Measurements from ENCODE around the gene TUBGCP4. TPM values are rescaled to one million over a fixed set of nuclear protein-coding genes. Genes with fewer than 3 reads are reported as not detected.

Gene TUBGCP4
- total and polyA plus RNA-seq, 9 of the 15 experiments (the other 6 are each of a cell fraction or from before 2014, with no cell fraction given) = 10.7 to 50.2 (median 29.6) TPM

DNA sequence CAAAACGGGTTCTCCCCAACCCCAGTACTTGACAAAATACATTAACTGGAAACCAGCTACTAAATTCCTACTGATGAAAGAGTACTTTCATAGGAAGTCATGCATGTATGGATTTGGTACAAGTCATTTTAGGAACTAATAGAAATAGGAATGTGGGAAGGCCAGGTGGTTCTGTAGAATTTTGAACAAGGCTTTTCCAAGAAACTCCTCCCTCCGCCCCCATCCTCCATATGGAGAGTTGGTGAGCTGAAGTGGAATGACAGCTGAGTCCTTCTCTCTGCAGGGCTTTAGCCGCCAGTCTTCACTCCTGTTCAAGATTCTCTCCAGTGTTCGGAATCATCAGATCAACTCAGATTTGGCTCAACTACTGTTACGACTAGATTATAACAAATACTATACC is 33.2 kb downstream of the TUBGCP4 start:
- no TSS peak for BruUV-seq (replicated peaks)
- Histone ChIP-seq H3K27me3 (ENCODE audit: control insufficient read depth in 2 of 2, insufficient read depth in 2 of 2, low read length in 2 of 2) (no peaks in the 10 kb centered on the region), H3K79me2 (ENCODE audit: control insufficient read depth, insufficient read depth, low read length) (no peaks in the 10 kb centered on the region), H3K4me1 (replicated peaks in 1 of 2; ENCODE audit: control insufficient read depth in 2 of 2, insufficient read depth in 2 of 2, low read length in 2 of 2) (peaks cover 0 to 4% of the 10 kb centered on the region in 2 experiments; a peak in 1 of 5 replicates), H2AFZ (ENCODE audit: low read depth, low read length) (no peak overlapping the region), H3K4me2 (ENCODE audit: insufficient read depth, low read length) (no peak overlapping the region), H3K4me3 (no peak overlapping the region), H3K9me3 (replicated peaks; ENCODE audit: control insufficient read depth, insufficient read depth, low read depth, low read length) (no peaks in the 10 kb centered on the region), H3K36me3 (ENCODE audit: control insufficient read depth, insufficient read depth, low read length) (peaks cover 98% of the 10 kb centered on the region), H4K20me1 (replicated peaks; ENCODE audit: control insufficient read depth, insufficient read depth, low read length) (no peaks in the 10 kb centered on the region), H3K27ac (ENCODE audit: extremely low read depth, low read depth, low read length) (no peak overlapping the region), H3K9ac (ENCODE audit: insufficient read depth in 1 of 2, low read depth in 2 of 2, low read length in 2 of 2) (no peak overlapping the region), H3K9me1 (ENCODE audit: control insufficient read depth, insufficient read depth, low read length) (no peaks in the 10 kb centered on the region)
- DNase-seq (ENCODE audit: extremely low read depth in 1 of 4, low spot score in 3 of 4) (no peak), FAIRE-seq (no peak), ATAC-seq (no peak)
- POLR2A ChIA-PET = interaction anchor here (0.9 to 2.2 kb wide), 2 partner anchors 11 to 1911 kb away, joined by 3 to 6 read pairs; no protein-coding TSS in a partner anchor
- CTCF ChIA-PET (ENCODE audit: low intra/inter-chr PET ratio) = no interaction called here
- intact Hi-C loops (cut with micrococcal nuclease) = no loop called here
- in situ Hi-C loops (cut with MboI) = no loop called here
- WGBS (ENCODE audit: insufficient coverage, low coverage, missing lambda C conversion rate) = 75% methylated on average over 5 of the region's 5 CpGs
- no peak for TF ChIP-seq HMBOX1 (IDR thresholded peaks at IDR 0.05)
- TF ChIP-seq ZNF586 (CRISPR knock-in tag; conservative IDR thresholded peaks at IDR 0.05) = no peak
- TF ChIP-seq FOXM1 (IDR thresholded peaks at IDR 0.05; ENCODE audit: low read depth) = no peak
- no peak for TF ChIP-seq FOXM1 (CRISPR knock-in tag; IDR thresholded peaks at IDR 0.05; ENCODE audit: low read depth)
- TF ChIP-seq, protein P1, sequence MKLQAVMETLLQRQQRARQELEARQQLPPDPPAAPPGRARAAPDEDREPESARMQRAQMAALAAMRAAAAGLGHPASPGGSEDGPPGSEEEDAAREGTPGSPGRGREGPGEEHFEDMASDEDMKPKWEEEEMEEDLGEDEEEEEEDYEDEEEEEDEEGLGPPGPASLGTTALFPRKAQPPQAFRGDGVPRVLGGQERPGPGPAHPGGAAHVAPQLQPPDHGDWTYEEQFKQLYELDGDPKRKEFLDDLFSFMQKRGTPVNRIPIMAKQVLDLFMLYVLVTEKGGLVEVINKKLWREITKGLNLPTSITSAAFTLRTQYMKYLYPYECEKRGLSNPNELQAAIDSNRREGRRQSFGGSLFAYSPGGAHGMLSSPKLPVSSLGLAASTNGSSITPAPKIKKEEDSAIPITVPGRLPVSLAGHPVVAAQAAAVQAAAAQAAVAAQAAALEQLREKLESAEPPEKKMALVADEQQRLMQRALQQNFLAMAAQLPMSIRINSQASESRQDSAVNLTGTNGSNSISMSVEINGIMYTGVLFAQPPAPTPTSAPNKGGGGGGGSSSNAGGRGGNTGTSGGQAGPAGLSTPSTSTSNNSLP (IDR thresholded peaks at IDR 0.05; ENCODE audit: borderline replicate concordance, low read depth, low read length) = no peak
- TF ChIP-seq SMC3 (conservative IDR thresholded peaks at IDR 0.05; ENCODE audit: insufficient read depth, low read depth, low read length) = no peak
- no peak for TF ChIP-seq TEAD2 (tag; IDR thresholded peaks at IDR 0.05)
- no peak for TF ChIP-seq TEAD4 (IDR thresholded peaks at IDR 0.05; ENCODE audit: low read length)
- no peak for TF ChIP-seq TEAD4 (CRISPR knock-in tag; IDR thresholded peaks at IDR 0.05; ENCODE audit: borderline replicate concordance)
- TF ChIP-seq, protein P2, sequence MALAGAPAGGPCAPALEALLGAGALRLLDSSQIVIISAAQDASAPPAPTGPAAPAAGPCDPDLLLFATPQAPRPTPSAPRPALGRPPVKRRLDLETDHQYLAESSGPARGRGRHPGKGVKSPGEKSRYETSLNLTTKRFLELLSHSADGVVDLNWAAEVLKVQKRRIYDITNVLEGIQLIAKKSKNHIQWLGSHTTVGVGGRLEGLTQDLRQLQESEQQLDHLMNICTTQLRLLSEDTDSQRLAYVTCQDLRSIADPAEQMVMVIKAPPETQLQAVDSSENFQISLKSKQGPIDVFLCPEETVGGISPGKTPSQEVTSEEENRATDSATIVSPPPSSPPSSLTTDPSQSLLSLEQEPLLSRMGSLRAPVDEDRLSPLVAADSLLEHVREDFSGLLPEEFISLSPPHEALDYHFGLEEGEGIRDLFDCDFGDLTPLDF (CRISPR knock-in tag; IDR thresholded peaks at IDR 0.05) = no peak
- TF ChIP-seq PRDM10 (IDR thresholded peaks at IDR 0.05; ENCODE audit: partially characterized antibody) = no peak
- TF ChIP-seq, protein P3, sequence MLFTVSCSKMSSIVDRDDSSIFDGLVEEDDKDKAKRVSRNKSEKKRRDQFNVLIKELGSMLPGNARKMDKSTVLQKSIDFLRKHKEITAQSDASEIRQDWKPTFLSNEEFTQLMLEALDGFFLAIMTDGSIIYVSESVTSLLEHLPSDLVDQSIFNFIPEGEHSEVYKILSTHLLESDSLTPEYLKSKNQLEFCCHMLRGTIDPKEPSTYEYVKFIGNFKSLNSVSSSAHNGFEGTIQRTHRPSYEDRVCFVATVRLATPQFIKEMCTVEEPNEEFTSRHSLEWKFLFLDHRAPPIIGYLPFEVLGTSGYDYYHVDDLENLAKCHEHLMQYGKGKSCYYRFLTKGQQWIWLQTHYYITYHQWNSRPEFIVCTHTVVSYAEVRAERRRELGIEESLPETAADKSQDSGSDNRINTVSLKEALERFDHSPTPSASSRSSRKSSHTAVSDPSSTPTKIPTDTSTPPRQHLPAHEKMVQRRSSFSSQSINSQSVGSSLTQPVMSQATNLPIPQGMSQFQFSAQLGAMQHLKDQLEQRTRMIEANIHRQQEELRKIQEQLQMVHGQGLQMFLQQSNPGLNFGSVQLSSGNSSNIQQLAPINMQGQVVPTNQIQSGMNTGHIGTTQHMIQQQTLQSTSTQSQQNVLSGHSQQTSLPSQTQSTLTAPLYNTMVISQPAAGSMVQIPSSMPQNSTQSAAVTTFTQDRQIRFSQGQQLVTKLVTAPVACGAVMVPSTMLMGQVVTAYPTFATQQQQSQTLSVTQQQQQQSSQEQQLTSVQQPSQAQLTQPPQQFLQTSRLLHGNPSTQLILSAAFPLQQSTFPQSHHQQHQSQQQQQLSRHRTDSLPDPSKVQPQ (CRISPR knock-in tag; IDR thresholded peaks at IDR 0.05; ENCODE audit: borderline replicate concordance) = no peak

Measured in K562 (cell line).